Central memory CD8-positive, alpha-beta T cell (primary cell): ENCODE measurements around the gene WNK1.

Experiments
- ATAC-seq: fragments of 150-1000 bp; cut with Tn5 transposase; replicated peaks from 2 replicates; pipeline ENCODE4 v1.10.0; 2022; ENCODE audit warnings: mild to moderate bottlenecking, moderate FRiP score, moderate number of reproducible peaks; ENCODE audit not compliant: poor library complexity, severe bottlenecking; ENCODE audit errors: extremely low read depth
- DNase-seq, 2 donors: peaks; one replicate each; pipeline ENCODE4 v3.0.0; 2021; ENCODE audit warnings: low spot score in 2 of 2
- H3K27ac Mint-ChIP-seq: one replicate; pipeline ENCODE4 v1.8.0; 2022; ENCODE audit warnings: low read depth, mild to moderate bottlenecking, moderate library complexity, mixed read lengths
- H3K27me3 Mint-ChIP-seq: one replicate; pipeline ENCODE4 v1.8.0; 2022; ENCODE audit warnings: mixed read lengths
- H3K36me3 Mint-ChIP-seq: one replicate; pipeline ENCODE4 v1.8.0; 2022; ENCODE audit warnings: mild to moderate bottlenecking, moderate library complexity, mixed read lengths; ENCODE audit not compliant: insufficient read depth
- H3K4me1 Mint-ChIP-seq: one replicate; pipeline ENCODE4 v1.8.0; 2022; ENCODE audit warnings: mixed read lengths
- H3K4me3 Mint-ChIP-seq: one replicate; pipeline ENCODE4 v1.8.0; 2022; ENCODE audit warnings: mild to moderate bottlenecking, moderate library complexity, mixed read lengths
- H3K9me3 Mint-ChIP-seq: one replicate; pipeline ENCODE4 v1.8.0; 2022; ENCODE audit warnings: mixed read lengths

The WNK1 gene

DNA sequence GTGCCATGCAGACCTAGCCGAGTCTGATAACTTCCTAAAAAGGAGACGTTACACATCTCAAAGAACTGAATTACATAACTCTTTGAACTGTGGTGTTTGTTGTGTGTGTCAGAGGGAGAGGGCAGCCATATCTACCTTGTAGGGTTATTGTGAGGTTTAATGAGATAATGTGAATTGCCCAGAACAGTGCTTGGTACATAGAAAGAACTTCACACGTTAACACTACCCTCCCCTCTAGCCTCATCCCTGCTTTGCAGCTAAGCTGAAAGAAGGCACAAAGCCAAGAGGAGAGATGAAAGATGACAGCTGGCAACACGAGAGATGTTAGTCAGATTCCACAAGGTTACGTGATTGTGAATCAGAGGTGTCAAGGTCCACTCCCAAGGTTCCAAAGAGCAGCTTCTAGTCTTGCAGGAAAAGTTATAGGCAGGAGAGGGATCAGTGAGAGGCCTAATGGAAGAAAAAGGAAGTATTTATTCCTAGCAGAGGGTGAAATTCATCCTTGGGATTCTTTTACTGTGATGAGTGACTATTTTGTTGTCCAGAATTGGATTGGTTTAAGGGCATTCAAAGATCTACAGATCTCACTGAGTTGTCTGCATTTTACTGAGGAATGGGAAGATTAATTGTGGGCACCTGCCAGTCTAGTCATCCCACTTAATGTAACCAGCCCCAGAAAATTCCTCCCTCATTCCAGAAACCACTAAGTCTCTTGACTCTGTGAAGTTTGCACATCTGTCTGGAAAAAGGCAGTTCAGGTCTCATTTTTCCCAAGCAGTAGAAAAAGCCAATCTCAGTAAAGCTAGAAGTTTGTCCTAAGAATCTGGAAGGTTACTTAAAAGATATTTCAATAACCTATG is 25.9 kb upstream of the WNK1 start:
- Mint-ChIP-seq H3K27ac (no peak overlapping the region), H3K9me3 (no peaks in the 10 kb centered on the region), H3K27me3 (no peaks in the 10 kb centered on the region), H3K36me3 (no peaks in the 10 kb centered on the region), H3K4me1 (peaks cover 42% of the 10 kb centered on the region), H3K4me3 (no peak overlapping the region)
- DNase-seq (no peak), ATAC-seq (no peak)

DNA sequence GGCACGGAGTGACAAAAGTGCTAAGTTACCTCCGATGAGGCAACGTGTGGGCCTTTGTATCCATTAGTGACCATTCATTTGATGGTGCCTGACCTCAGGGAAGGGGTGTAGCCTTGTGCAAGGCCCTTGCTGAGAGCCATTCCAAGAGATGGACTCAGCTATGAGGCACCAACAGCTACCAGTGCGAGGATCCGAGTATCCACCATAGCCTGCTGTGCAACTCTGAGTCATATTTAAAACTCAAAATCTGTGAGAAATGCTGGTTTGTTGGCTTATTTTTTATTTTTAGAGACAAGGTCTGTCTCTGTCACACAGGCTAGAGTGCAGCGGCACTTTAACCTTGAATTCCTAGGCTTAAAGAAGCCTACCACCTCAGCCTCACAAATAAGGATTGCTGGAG is 25.1 kb upstream of the WNK1 start:
- Mint-ChIP-seq H3K27ac (no peak overlapping the region), H3K36me3 (no peaks in the 10 kb centered on the region), H3K4me3 (no peak overlapping the region), H3K4me1 (peaks cover 42% of the 10 kb centered on the region), H3K27me3 (no peaks in the 10 kb centered on the region), H3K9me3 (no peaks in the 10 kb centered on the region)
- ATAC-seq (no peak), DNase-seq (no peak)

DNA sequence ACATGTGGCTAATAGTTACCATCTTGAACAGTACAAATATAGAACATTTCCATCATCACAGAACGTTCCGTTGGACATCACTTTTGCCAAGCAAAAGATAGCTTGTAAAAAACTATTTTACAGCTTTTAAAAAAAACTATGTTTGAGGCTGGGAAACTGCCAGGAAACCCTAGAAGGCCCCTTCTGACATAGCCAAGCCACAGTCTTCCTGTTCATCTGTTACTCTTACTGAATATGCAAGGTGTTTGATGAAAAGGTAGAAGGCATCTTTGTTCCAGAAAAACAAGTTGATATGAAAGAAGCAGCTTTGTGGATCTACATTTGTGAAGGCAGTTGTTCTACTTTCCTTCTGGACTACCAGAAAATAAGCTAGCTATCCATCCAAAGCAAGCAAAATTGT is 23.6 kb upstream of the WNK1 start:
- no peaks in the 10 kb centered on the region for H3K36me3 Mint-ChIP-seq
- H3K27ac Mint-ChIP-seq, result peak overlapping the region; percentile 73
- no peak for DNase-seq
- H3K9me3 Mint-ChIP-seq, result no peaks in the 10 kb centered on the region
- no peaks in the 10 kb centered on the region for H3K27me3 Mint-ChIP-seq
- H3K4me3 Mint-ChIP-seq, result no peak overlapping the region
- ATAC-seq, result peak; percentile 89
- peaks cover 41% of the 10 kb centered on the region for H3K4me1 Mint-ChIP-seq

DNA sequence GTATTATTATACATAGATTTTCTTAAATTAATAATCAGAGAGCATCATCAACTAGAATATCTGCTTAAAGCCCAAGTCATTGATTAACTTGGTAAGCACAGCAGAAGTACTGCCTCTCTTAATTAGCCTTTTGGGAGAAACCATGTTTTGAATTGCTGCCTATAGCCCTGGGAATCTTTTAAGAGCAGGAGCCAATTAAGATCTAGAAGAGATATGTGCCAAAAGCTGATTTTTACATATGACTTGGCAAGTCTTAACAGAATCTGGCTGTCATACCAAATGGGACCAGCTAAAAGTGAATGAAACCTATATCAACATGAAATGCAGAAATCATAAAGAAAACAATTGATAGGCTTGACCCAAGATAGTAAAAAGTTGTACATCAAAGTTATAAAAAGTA is 23.2 kb upstream of the WNK1 start:
- no peak overlapping the region for H3K4me3 Mint-ChIP-seq
- H3K4me1 Mint-ChIP-seq, result peaks cover 37% of the 10 kb centered on the region
- DNase-seq, result no peak
- H3K36me3 Mint-ChIP-seq, result no peaks in the 10 kb centered on the region
- no peak for ATAC-seq
- H3K27ac Mint-ChIP-seq, result peak overlapping the region; percentile 73
- no peaks in the 10 kb centered on the region for H3K27me3 Mint-ChIP-seq
- H3K9me3 Mint-ChIP-seq, result no peaks in the 10 kb centered on the region

DNA sequence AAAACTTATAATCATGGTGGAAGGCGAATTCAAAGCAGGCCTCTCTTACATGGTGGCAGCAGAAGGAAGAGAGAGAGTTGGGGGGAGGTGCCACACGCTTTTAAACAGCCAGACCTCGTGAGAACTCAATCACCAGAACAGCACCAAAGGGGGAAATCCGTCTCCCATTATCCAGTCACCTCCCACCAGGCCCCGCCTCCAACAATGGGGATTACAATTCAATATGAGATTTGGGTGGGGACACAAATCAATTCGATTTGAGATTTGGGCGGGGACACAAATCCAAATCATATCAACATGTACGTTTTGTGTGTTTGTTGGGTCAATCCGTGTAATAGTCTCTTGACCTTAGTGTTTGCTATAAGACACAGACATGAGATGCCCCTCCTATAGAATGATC is 21.8 kb upstream of the WNK1 start:
- no peaks in the 10 kb centered on the region for H3K9me3 Mint-ChIP-seq
- peak overlapping the region; percentile 69 for H3K27ac Mint-ChIP-seq
- H3K36me3 Mint-ChIP-seq, result no peaks in the 10 kb centered on the region
- ATAC-seq (no peak), DNase-seq (no peak)
- H3K4me1 Mint-ChIP-seq, result peaks cover 31% of the 10 kb centered on the region
- no peaks in the 10 kb centered on the region for H3K27me3 Mint-ChIP-seq
- H3K4me3 Mint-ChIP-seq, result no peak overlapping the region

DNA sequence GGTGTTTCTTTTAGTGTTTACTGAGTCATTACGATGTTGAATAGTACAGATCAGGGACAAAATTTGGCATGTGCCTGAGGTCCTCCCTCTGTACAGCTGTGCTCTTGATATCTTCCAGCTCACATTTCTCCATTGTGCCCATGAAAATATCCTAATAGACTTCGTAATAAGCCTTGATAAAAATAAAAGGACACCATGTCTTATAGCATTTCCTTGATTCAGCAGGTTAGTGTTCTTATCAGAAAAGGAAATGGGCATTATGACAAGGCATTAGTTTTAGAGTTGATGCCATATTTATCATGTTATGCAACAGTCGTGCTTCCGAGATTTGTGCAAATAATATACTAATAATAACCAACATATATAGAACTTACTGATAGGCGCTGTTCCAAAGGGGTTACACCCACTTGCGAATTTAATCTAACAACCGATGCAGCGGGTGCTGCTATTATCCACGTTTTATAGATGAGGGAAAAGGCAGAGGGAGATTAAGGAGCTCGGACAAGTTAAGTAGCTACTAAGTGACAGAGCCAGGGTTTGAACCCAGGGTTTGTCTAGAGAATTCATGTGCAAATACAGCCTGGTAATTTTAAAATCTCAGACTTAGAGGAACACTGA is 15.1 kb upstream of the WNK1 start:
- no peaks in the 10 kb centered on the region for H3K36me3 Mint-ChIP-seq
- ATAC-seq (no peak), DNase-seq (no peak)
- H3K4me3 Mint-ChIP-seq, result no peak overlapping the region
- H3K27me3 Mint-ChIP-seq, result no peaks in the 10 kb centered on the region
- H3K9me3 Mint-ChIP-seq, result no peaks in the 10 kb centered on the region
- H3K4me1 Mint-ChIP-seq, result no peaks in the 10 kb centered on the region
- H3K27ac Mint-ChIP-seq, result no peak overlapping the region

DNA sequence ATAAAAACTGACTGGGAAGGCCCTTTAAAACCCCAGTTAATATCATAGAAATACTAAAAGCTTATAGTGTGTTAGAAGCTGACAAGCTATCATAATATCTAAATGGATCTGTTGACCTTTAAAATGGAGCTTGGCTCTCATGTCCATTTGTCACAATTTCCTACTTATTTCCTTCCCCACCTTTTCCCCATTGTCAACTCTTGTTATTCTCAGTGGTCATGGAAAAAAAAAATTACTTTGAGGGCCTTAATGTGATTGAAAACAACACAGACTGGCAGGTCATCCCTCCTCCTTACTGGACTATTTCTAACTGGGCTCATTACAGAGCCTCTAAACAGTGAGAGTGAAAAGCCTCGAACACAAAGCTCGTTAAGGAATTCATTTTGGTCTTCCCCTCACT is 13.7 kb upstream of the WNK1 start:
- DNase-seq (no peak), ATAC-seq (no peak)
- H3K27me3 Mint-ChIP-seq, result no peaks in the 10 kb centered on the region
- peaks cover 7% of the 10 kb centered on the region for H3K4me1 Mint-ChIP-seq
- no peaks in the 10 kb centered on the region for H3K9me3 Mint-ChIP-seq
- no peak overlapping the region for H3K4me3 Mint-ChIP-seq
- H3K27ac Mint-ChIP-seq, result no peak overlapping the region
- no peaks in the 10 kb centered on the region for H3K36me3 Mint-ChIP-seq

DNA sequence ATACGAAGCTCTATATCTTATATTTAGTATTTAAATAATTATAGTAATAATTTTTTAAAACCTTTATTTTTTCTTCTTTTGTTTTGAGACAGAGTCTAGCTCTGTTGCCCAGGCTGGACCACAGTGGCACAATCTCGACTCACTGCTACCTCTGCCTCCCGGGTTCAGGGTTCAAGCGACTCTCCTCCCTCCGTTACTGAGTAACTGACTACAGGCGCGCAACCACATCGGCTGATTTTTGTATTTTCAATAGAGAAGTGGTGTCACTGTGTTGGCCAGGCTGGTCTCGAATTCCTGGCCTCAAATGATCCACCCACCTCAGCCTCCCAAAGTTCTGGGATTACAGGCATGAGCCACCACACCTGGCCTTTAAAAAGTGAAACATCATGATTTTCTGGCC is 13.0 kb upstream of the WNK1 start:
- Mint-ChIP-seq H3K4me1 (peaks cover 12% of the 10 kb centered on the region), H3K9me3 (no peaks in the 10 kb centered on the region), H3K4me3 (no peak overlapping the region), H3K36me3 (no peaks in the 10 kb centered on the region), H3K27ac (no peak overlapping the region), H3K27me3 (no peaks in the 10 kb centered on the region)
- no peak for ATAC-seq
- DNase-seq, result no peak

DNA sequence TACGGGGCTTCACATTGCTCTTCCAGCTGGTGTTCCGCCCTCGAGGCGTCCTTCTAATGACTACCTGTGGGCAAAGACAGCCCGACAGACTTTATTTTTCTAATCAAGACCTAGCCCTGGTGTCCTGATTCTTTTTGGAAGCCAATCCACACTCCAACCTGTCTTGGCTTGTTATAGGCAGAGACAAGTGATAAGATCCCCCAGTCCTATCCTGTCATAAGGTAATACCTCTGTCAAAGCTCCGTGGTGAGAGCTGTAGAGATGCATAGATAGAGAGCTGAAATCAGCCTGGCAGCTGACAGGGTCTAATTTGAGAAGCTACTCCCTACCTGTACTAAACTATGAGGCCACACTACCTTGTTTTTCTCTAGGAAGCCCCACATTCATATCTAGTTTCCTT is 11.5 kb upstream of the WNK1 start:
- Mint-ChIP-seq H3K4me1 (peaks cover 12% of the 10 kb centered on the region), H3K27me3 (no peaks in the 10 kb centered on the region), H3K27ac (no peak overlapping the region), H3K36me3 (no peaks in the 10 kb centered on the region), H3K9me3 (no peaks in the 10 kb centered on the region), H3K4me3 (no peak overlapping the region)
- DNase-seq, result no peak
- ATAC-seq, result no peak

DNA sequence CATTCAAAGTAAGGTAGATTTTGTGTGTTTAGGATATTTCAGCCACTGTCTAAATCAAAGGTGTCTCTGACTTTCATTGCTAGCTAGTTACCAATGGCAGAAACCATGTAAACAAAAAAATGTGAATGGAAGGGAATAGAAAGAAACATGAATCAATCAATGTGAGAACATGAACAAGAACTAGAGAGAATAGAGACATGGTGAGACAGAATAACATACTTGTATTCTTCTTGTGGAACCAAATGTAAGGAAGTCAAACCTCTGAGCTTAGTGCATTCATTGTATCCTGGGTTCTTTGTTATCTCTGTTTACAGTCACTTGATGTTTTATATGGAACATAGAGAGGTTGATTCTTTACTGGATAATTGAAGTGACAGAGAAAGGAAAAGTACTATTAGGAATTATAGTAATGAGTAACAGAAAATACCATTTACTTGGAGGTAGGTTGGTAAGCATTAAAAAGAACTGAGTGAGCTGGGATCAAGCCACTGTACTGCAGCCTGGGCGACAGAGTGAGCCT is 2.6 kb upstream of the WNK1 start:
- H3K4me3 Mint-ChIP-seq, result no peak overlapping the region
- H3K27ac Mint-ChIP-seq, result no peak overlapping the region
- ATAC-seq (no peak), DNase-seq (no peak)
- peaks cover 25% of the 10 kb centered on the region for H3K4me1 Mint-ChIP-seq
- peaks cover 14% of the 10 kb centered on the region for H3K36me3 Mint-ChIP-seq
- no peaks in the 10 kb centered on the region for H3K27me3 Mint-ChIP-seq
- H3K9me3 Mint-ChIP-seq, result no peaks in the 10 kb centered on the region

DNA sequence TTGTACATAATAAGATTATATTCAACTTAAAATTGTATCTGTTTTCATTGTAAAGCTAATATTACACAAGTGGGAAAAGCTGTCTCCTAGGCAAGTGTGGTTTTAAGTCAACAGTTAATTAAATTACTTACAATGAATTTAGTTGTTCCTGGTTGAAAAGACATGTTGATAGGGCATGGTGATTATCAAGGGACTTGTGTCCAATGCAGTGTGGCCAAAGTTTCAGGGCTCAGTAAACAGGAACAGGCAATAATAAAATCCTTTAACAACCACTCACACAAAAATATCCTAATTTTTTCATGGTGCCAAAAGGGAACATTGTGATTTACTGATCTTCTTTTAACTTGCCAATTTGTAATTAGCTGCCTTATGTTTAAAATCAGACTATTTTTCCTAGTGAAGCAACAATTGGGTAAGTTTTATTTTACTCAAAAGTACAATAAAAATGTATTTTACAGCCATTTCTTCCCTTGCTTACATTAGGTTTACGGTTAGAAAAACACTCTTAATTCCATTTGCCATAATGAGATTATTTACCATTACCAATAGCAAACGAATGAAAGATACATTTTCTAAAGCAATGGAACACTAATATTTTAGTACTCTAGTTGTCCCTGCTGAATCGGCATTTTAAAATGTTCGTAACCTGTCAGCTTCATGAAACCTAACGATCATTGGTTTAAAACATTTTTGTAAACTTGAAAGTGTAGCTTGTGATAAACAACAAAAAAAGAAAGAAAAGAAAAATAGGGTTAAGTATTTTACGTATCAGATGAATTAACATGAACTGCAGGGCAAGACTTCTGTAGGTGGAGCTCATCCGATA is 1.8 kb upstream of the WNK1 start:
- Mint-ChIP-seq H3K9me3 (no peaks in the 10 kb centered on the region), H3K4me1 (peaks cover 29% of the 10 kb centered on the region), H3K27ac (no peak overlapping the region), H3K36me3 (peaks cover 19% of the 10 kb centered on the region), H3K4me3 (no peak overlapping the region), H3K27me3 (no peaks in the 10 kb centered on the region)
- DNase-seq, result no peak
- ATAC-seq, result no peak

DNA sequence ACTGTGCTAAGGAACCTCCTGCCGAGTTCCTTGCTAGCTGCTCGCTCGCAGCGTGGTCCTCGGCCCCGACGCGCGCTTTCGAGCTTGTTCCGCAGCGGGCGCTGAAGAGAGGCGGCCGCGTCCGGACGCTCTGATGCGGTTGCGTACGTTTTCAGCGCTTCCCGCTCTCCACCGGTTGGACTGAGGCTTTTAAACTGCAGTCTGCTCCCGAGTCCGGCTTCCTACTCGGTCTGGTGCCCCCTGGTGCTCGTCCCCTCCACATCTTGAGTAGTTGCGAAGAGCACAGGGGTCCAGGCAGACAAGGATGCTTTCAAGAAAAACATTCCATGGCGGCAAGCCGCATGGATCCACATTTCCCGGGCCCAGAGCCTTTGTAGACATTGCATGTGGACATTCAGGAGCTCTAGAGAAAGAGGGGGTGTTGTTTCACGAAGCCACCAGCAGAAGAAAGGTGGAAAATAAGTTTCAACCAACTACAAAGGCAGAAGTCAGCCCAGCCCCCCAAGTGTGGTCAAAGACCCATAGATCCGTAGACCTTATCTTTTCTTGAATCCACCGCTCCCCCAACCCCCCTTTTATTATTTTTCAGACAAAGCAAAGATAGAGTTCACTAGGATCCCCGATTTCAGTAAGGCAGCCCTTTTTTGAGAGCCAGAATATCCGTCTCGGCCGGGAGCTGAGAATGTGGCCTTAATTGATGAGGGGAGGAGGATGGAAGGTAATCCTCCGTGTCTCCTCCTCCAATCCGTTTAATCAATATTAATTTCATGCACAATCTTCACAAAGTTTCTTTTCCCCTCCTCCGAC is 984 bp upstream of the WNK1 start:
- Mint-ChIP-seq H3K4me3 (no peak overlapping the region), H3K36me3 (peaks cover 21% of the 10 kb centered on the region), H3K4me1 (peaks cover 30% of the 10 kb centered on the region), H3K9me3 (no peaks in the 10 kb centered on the region), H3K27ac (no peak overlapping the region), H3K27me3 (no peaks in the 10 kb centered on the region)
- ATAC-seq (peak; percentile 16), DNase-seq (peak; percentile 55 to 70)
